ENCODE results near the gene FBXW8.
"Not testable (repeated sequence)": the region's sequence is repeated elsewhere in the genome, so short reads cannot be mapped to it uniquely, and the experiment has no call there.

The FBXW8 gene

DNA sequence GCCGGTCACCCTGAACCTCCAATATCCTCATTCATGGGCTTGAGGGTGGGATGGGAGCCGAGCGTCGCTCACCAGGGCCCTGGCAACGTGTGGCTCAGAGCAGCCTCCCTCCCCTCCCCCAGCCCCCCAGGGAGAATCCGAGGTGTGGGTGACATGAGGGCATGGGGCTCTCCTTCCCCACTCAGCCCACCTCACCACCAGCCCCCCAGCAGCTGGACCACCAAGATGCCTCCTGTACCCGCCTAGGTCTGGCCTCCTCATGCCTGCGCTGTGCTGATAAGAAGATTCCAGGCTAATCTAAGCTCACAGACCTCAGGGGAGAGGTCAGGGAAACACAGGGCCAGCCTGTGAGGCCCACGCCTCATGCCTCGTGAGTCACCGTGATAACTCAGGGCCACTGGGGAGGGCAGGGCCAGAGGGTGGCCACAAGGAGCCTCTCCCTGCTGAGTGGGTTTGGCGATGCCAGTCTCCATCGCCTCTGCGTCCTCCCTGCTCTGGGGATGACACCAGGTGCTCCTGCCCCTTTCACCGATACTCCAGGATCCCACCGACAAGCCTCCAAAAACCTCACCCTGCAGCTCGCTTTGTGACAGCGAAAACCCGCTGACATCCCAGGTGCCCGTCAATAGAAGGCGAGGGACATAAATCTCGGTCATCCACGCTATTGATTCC, 131.6 kb downstream of the FBXW8 start:
- no peak for DNase-seq

- DNase-seq: no peak
These were observed 132.1 kb downstream of the FBXW8 start for GRCh38 chr12:117042862-117043261.

DNA sequence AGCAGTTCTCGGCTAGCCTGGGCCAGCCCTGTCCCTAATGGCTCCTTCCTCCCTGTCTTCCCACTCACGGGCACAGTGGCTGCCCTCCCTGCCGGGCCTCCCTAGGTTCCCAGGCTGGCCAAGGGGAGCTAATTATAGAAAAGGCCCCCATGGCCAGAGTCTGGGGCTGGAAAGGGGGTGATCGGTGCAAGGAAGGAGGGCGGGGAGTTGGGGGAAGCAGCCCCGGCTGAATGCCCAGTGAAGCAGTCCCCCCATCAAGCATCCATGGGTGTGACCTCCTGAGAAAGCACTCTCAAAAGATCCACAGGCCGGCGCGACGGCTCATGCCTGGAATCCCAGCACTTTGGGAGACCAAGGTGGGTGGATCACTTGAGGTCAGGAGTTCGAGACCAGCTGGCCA, 133.6 kb downstream of the FBXW8 start:
- no peak for DNase-seq

DNA sequence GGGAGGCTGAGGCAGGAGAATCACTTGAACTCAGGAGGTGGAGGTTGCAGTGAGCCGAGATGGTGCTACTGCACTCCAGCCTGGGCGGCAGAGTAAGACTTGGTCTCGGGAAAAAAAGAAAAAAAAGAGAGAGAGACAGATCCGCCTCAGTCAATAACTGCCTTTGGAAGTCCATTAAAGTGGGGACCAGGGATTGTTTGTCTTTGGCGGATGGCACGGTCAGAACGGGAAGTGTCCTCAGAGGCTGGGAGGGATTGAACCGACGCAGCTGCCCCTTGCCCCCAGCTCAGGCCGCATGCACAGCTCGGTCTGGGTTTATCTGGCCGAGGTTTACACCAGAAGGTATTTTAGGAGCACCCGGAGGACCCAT, 134.0 kb downstream of the FBXW8 start:
- no peak for DNase-seq

DNA sequence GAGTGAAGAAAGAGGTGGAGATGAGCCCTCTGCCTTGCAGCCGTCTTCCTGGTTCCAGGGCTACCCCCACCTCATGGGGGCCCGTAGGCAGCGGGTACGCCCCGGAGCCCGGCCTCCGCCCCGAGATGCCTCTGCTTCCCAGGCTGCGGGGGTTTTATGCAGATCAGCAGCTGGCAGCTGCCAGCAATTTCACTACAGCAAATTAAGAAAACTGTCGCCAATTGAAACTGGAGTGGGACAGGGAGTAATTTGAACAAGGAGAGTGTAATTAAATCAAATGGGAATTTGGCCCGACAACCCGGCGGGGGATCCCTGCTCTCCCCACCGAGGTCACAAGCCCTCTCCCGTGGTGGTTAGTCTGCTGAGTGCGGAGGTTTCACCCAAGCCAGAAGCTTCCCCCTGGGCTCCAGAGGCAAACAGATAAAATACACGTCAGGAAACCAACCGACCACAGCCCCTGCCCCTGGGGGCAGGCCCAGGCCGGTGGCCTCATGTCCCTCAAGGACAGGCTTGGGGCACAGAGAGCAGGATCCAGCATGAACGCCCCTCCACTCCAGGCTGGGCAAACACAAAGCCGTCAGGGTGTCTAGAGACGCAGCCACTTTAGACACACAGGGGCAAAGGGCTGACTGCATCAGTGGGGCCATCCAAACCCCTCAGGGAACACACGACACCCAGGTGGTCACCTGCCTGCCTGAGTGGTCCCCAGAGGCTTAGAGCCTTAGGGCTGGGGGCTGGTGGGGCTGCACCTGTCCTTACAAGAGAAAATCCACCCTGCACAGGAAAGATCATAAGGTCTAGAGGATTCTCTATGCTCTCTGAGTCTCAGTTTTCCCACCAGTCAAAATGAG, 134.6 kb downstream of the FBXW8 start:
- DNase-seq: no peak

DNA sequence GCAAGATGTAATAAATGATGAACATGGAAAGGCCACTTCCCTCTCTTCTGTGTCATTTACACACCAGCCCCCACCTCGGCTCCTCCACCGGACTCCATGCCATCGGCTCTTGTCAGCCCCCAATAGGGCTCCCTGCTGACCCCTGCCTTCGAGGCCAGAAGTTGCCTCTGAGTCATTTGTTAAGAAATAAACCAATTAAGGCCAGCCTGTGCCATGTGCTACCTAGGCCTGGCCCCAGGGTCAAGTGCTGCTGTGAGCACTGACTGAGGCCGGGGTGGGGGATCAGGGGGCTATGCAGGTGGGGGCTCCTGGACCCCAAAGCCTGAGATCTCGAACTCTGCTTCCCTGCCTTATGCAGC, 135.2 kb downstream of the FBXW8 start:
- no peak for DNase-seq

DNA sequence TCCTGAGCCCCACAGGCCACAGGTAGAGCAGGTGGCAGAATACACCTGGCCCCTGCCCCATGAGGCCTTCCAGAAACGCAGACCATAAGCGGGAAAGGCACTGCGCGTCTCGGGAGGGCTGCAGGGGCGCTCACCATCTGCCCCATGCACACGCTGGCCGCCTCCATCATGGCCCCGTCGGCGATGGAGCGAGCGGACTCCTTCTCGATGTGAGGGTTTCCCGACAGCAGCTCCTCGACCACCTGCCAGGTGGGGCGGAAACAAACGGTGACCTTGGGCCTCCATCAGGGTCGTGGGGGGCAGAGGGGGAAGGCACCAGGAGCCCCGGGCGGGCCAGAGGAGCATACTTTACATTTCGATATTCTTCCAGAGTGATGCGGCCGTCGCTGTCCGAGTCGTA, 135.7 kb downstream of the FBXW8 start:
- no peak for DNase-seq

- DNase-seq: no peak
These were observed 136.2 kb downstream of the FBXW8 start for GRCh38 chr12:117046861-117047530.

GRCh38 chr12:117047810-117048584, 137.2 kb downstream of the FBXW8 start:
- no peak for DNase-seq

- no peak for DNase-seq
These were observed 137.8 kb downstream of the FBXW8 start for GRCh38 chr12:117048585-117048904.

DNA sequence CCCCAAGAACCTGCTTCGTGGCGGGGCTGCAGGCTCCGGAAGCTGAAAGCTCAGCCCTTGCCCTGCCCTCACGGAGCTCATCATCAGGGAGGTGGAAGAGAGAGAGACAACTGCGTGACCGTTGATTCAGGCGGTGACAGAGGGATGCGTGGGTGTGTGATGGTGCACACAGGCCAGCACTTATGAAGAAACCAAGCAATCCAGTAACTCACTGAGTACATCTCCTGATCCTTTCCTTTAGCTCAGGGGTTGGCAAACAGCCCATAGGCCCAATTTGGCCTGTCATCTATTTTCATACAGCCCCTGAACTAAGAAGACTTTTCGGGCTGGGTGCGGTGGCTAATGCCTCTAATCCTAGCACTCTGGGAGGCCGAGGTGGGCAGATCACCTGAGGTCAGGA, 138.5 kb downstream of the FBXW8 start:
- DNase-seq: no peak

- no peak for DNase-seq
These were observed 139.3 kb downstream of the FBXW8 start for GRCh38 chr12:117050060-117050459.

GRCh38 chr12:117051380-117051779, 140.6 kb downstream of the FBXW8 start:
- no peak for DNase-seq

- DNase-seq: no peak
These were observed 141.8 kb downstream of the FBXW8 start for GRCh38 chr12:117052386-117053049.

GRCh38 chr12:117053050-117053400, 142.3 kb downstream of the FBXW8 start:
- DNase-seq: no peak

DNA sequence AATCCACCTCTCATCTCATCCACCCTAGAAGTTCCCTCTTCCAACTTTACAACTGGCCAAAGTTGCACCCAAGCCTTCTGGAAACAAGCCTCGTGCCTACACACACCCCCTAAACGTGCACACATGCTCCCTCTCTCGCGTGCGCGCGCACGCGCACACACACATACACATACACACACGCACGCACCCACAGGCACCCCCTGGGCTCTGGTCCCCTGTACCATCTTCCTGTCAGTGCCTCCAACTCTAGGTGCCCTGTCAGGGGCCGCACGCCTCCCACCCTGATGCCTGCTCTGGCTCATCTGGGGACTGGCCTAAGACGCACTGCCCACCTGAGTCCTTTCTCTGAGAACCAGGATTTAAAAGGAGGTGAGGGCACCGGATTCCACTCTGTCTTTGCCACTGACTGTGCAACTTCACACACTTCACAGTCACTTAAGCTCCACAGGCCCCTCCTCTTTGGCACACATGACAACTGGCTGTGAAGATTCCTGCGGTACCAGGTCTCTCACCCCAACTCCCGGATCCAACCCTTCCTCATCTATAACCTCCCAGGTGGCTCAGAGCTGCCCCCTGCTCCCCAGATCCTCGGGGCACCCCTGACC, 142.9 kb downstream of the FBXW8 start:
- DNase-seq: no peak

GRCh38 chr12:117054279-117054678, 143.5 kb downstream of the FBXW8 start:
- DNase-seq: no peak

GRCh38 chr12:117057626-117058025, 146.9 kb downstream of the FBXW8 start:
- DNase-seq: not testable (repeated sequence)

DNA sequence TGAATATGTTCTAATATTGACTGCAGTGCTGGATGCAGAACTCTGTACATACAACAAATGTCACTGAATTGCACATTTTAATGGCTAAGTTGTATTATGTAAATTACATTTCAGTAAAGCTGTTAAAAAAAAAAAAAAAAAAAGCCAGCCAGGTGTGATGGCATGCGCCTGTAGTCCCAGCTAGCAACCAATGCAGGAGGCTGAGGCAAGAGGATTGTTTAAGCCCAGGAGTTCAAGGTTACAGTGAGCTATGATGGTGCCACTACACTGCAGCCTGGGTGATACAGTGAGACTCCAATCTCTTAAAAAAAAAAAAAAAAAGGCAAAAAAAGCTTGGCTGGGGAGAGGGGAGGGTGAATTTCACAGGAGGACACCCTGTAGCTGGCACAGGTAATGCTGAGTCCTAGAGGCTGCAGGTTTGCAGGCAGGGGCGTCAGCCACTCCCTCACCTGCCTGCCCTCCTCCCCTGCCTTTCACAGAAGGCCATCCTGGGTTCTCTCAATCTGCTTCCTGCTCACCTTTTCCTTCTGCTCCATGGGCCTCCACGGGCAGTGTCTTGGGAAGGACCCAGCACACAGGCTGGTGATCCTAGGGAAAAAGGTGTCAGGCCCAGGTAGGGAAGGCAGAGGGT, 147.8 kb downstream of the FBXW8 start:
- no peak for DNase-seq

DNA sequence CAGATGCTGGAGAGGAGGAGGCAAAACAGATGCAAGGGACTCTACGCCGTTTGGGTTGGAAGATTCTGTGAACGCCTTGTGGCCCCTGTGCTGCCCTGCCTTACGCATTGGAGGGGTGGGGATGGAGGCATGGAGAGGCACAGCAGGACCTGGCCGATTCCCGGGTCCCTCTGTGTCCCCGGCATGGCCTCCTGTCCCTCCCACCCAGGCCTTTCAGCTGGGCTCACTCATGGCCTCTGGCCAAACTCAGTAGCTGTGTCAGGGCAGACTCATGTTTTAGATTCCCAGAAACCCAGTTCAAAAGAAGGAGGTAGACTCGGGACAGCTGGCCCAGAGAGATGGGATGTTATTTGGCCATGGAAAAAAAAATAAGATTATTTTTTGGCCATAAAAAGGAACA, 148.4 kb downstream of the FBXW8 start:
- DNase-seq: no peak

- no peak for DNase-seq
These were observed 149.6 kb downstream of the FBXW8 start for GRCh38 chr12:117060246-117060928.

All from activated CD4-positive, alpha-beta T cell treated with anti-CD3 and anti-CD28 coated beads, Interleukin-2, amount 50 U/mL, for 4 hours (primary cell).